SK-N-MC (cell line): ENCODE results near the gene KAT6B.

Experiments
- DNase-seq: peaks from one replicate; pipeline ENCODE4 v3.0.0-alpha.2; 2011; ENCODE audit warnings: low read depth, low spot score
- H3K27ac ChIP-seq: fragments of 200-600 bp; sonication (generic); 2 replicates; pipeline ENCODE4 v1.5.1; 2016; ENCODE audit warnings: mixed run types
- H3K36me3 ChIP-seq: fragments of 200-600 bp; sonication (generic); 2 replicates; pipeline ENCODE4 v1.6.1; 2017; ENCODE audit warnings: antibody characterized with exemption, low read length, mixed read lengths; ENCODE audit not compliant: insufficient read depth
- H3K4me3 ChIP-seq: fragments of 200-600 bp; sonication (generic); 2 replicates; pipeline ENCODE4 v1.5.1; 2016
- H3K9ac ChIP-seq: fragments of 200-600 bp; sonication (generic); 2 replicates; pipeline ENCODE4 v1.8.0; 2017; ENCODE audit warnings: mixed run types, mixed read lengths; ENCODE audit not compliant: insufficient read length
- H3K9me3 ChIP-seq: fragments of 200-600 bp; sonication (generic); 2 replicates; pipeline ENCODE4 v1.6.1; 2017; ENCODE audit warnings: low read depth, mild to moderate bottlenecking, antibody characterized with exemption, low read length, moderate library complexity, mixed read lengths
- EZH2 ChIP-seq: fragments of 200-600 bp; sonication (generic); IDR thresholded peaks from one replicate; pipeline ENCODE4 v1.6.1; 2017; ENCODE audit warnings: antibody characterized with exemption
- FOXP2 ChIP-seq: optimal IDR thresholded peaks from 2 replicates; pipeline ENCODE3; 2011; ENCODE audit warnings: mild to moderate bottlenecking, moderate library complexity; ENCODE audit not compliant: insufficient read depth; ENCODE audit errors: extremely low read length, control extremely low read depth
- POLR2AphosphoS5 ChIP-seq: IDR thresholded peaks from 2 replicates; pipeline ENCODE4 v1.6.1; 2012; ENCODE audit warnings: mild to moderate bottlenecking, low read depth, low read length, borderline replicate concordance

The KAT6B gene

GRCh38 chr10:74842301-74842954 lies 16.0 kb downstream of the KAT6B start:
- Histone ChIP-seq H3K36me3 (no peaks in the 10 kb centered on the region), H3K27ac (no peak overlapping the region), H3K9me3 (no peaks in the 10 kb centered on the region), H3K9ac (no peak overlapping the region), H3K4me3 (no peak overlapping the region)
- TF ChIP-seq FOXP2 = no peak
- TF ChIP-seq EZH2 = no peak
- no peak for TF ChIP-seq POLR2AphosphoS5
- no peak for DNase-seq

GRCh38 chr10:74846958-74847357 lies 20.6 kb downstream of the KAT6B start:
- Histone ChIP-seq H3K4me3 (no peak overlapping the region), H3K9me3 (no peaks in the 10 kb centered on the region), H3K9ac (no peak overlapping the region), H3K27ac (no peak overlapping the region), H3K36me3 (no peaks in the 10 kb centered on the region)
- no peak for TF ChIP-seq EZH2
- TF ChIP-seq FOXP2 = no peak
- DNase-seq = no peak

- Histone ChIP-seq H3K27ac (no peak overlapping the region), H3K36me3 (no peaks in the 10 kb centered on the region), H3K9me3 (no peaks in the 10 kb centered on the region), H3K4me3 (no peak overlapping the region), H3K9ac (no peak overlapping the region)
- no peak for DNase-seq
- TF ChIP-seq FOXP2 (no peak), EZH2 (no peak), POLR2AphosphoS5 (no peak)
Observed at GRCh38 chr10:74851831-74852230, 25.4 kb downstream of the KAT6B start.

GRCh38 chr10:74852381-74852780 lies 26.0 kb downstream of the KAT6B start:
- no peaks in the 10 kb centered on the region for H3K36me3 ChIP-seq
- no peak overlapping the region for H3K27ac ChIP-seq
- DNase-seq = no peak
- no peak overlapping the region for H3K9ac ChIP-seq
- H3K4me3 ChIP-seq = no peak overlapping the region
- no peaks in the 10 kb centered on the region for H3K9me3 ChIP-seq
- TF ChIP-seq POLR2AphosphoS5 (no peak), EZH2 (no peak), FOXP2 (no peak)

- H3K9ac ChIP-seq = no peak overlapping the region
- no peaks in the 10 kb centered on the region for H3K9me3 ChIP-seq
- no peaks in the 10 kb centered on the region for H3K36me3 ChIP-seq
- TF ChIP-seq EZH2 = no peak
- DNase-seq = no peak
- no peak overlapping the region for H3K4me3 ChIP-seq
- H3K27ac ChIP-seq = no peak overlapping the region
Observed at GRCh38 chr10:74854610-74855009, 28.2 kb downstream of the KAT6B start.

GRCh38 chr10:74855027-74855426 lies 28.6 kb downstream of the KAT6B start:
- Histone ChIP-seq H3K9me3 (no peaks in the 10 kb centered on the region), H3K36me3 (no peaks in the 10 kb centered on the region), H3K9ac (no peak overlapping the region), H3K27ac (no peak overlapping the region), H3K4me3 (no peak overlapping the region)
- DNase-seq = no peak
- TF ChIP-seq POLR2AphosphoS5 (no peak), EZH2 (no peak), FOXP2 (no peak)

- DNase-seq = no peak
- TF ChIP-seq FOXP2 (no peak), EZH2 (no peak), POLR2AphosphoS5 (no peak)
- H3K27ac ChIP-seq = no peak overlapping the region
- H3K4me3 ChIP-seq = no peak overlapping the region
- H3K9ac ChIP-seq = no peak overlapping the region
- H3K36me3 ChIP-seq = no peaks in the 10 kb centered on the region
- H3K9me3 ChIP-seq = no peaks in the 10 kb centered on the region
Observed at GRCh38 chr10:74855439-74855838, 29.0 kb downstream of the KAT6B start.

- no peak for TF ChIP-seq FOXP2
- TF ChIP-seq EZH2 = no peak
- H3K4me3 ChIP-seq = no peak overlapping the region
- H3K9me3 ChIP-seq = no peaks in the 10 kb centered on the region
- no peaks in the 10 kb centered on the region for H3K36me3 ChIP-seq
- H3K27ac ChIP-seq = no peak overlapping the region
- no peak overlapping the region for H3K9ac ChIP-seq
- no peak for DNase-seq
Observed at GRCh38 chr10:74856940-74857339, 30.5 kb downstream of the KAT6B start.

- TF ChIP-seq FOXP2 (no peak), EZH2 (no peak), POLR2AphosphoS5 (no peak)
- H3K36me3 ChIP-seq = no peaks in the 10 kb centered on the region
Observed at GRCh38 chr10:74857586-74857985, 31.2 kb downstream of the KAT6B start.

GRCh38 chr10:74859546-74859945 lies 33.1 kb downstream of the KAT6B start:
- no peak for DNase-seq
- Histone ChIP-seq H3K9ac (no peak overlapping the region), H3K9me3 (no peaks in the 10 kb centered on the region), H3K36me3 (no peaks in the 10 kb centered on the region), H3K4me3 (no peak overlapping the region), H3K27ac (no peak overlapping the region)
- TF ChIP-seq POLR2AphosphoS5 = no peak
- no peak for TF ChIP-seq FOXP2
- no peak for TF ChIP-seq EZH2

More at GRCh38 chr10:74857586-74857985, 31.2 kb downstream of the KAT6B start:
- Histone ChIP-seq H3K27ac (no peak overlapping the region), H3K9me3 (no peaks in the 10 kb centered on the region), H3K4me3 (no peak overlapping the region), H3K9ac (no peak overlapping the region)
- DNase-seq = no peak
